ENCODE data around the gene PIGB.
"Not testable (repeated sequence)": the region's sequence is repeated elsewhere in the genome, so short reads cannot be mapped to it uniquely, and the experiment has no call there.

Gene PIGB

DNA sequence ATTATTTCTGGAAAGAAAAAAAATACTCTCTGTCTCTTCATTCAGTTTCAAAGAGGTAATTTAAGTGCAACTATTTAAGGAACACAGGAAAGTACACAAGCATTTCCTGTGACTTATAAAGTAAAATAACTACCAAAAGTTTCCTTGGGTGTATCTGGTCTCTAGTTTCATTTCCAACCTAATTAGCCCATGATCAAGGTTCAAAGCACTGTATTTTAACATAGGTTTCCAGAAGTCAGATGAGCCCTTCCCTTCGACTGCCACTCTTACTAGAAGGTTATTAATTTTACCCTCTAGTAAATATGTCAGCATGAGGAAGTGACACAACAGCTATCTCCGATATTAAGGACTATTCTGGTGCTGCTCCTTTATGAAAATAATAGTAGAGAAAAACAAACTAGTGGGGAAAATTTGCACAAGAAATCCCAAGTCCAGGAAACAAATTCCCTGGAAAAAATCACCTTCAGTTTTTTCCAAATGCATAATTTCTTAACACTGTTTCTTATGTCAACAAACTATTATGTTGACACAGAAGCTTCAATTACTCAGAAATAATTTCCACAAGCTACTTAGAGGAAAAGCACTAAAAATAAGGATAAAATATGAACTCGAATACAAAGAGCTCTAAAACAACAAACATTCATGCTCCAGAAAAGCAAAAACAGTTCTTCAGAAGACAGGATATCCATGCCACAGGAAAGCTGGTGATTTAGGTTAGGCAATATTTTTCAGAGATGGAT lies 53.8 kb downstream of the PIGB start:
- Histone ChIP-seq H3K9ac (ENCODE audit: low read depth in 1 of 2, low read length in 2 of 2) (no peak overlapping the region), H3K4me3 (ENCODE audit: low read depth in 1 of 2, low read length in 2 of 2) (no peak overlapping the region), H3K4me1 (ENCODE audit: control insufficient read depth in 1 of 2, insufficient read depth in 2 of 2, low read length in 2 of 2) (peaks cover 0 to 5% of the 10 kb centered on the region in 2 donors), H3K27me3 (ENCODE audit: control insufficient read depth in 1 of 2, insufficient read depth in 2 of 2, low read length in 2 of 2) (no peaks in the 10 kb centered on the region), H3K27ac (ENCODE audit: low read depth, low read length) (no peak overlapping the region), H3K36me3 (ENCODE audit: control insufficient read depth in 1 of 2, insufficient read depth in 2 of 2, low read length in 2 of 2) (peaks cover 6 to 18% of the 10 kb centered on the region in 2 donors), H3K9me3 (ENCODE audit: control insufficient read depth in 1 of 2, low read length in 2 of 2) (no peaks in the 10 kb centered on the region)

DNA sequence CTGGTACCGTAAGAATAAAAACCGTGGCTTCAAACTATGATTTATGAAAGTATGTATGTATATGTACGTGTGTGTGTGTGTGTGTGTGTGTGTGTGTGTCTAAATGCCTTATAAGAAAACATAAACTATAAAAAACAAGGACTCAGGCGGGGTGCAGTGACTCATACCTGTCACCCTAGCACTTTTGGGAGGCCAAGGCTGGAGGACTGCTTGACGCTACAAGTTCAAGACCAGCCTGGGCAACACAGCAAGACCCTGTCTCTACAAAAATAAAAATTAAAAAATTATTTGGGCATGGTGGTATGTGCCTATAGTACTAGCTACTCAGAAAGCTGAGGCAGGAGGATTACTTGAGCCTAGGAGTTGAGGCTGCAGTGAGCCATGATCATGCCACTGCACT lies 60.1 kb downstream of the PIGB start:
- no peaks in the 10 kb centered on the region for H3K9me3 ChIP-seq (ENCODE audit: control insufficient read depth in 1 of 2, low read length in 2 of 2)
- no peak overlapping the region for H3K9ac ChIP-seq (ENCODE audit: low read depth in 1 of 2, low read length in 2 of 2)
- no peak overlapping the region for H3K27ac ChIP-seq (ENCODE audit: low read depth, low read length)
- no peak overlapping the region for H3K4me3 ChIP-seq (ENCODE audit: low read depth in 1 of 2, low read length in 2 of 2)
- no peaks in the 10 kb centered on the region for H3K4me1 ChIP-seq (ENCODE audit: control insufficient read depth in 1 of 2, insufficient read depth in 2 of 2, low read length in 2 of 2)
- H3K27me3 ChIP-seq (ENCODE audit: control insufficient read depth in 1 of 2, insufficient read depth in 2 of 2, low read length in 2 of 2), result no peaks in the 10 kb centered on the region
- H3K36me3 ChIP-seq (ENCODE audit: control insufficient read depth in 1 of 2, insufficient read depth in 2 of 2, low read length in 2 of 2), result peaks cover 10 to 11% of the 10 kb centered on the region in 2 donors

DNA sequence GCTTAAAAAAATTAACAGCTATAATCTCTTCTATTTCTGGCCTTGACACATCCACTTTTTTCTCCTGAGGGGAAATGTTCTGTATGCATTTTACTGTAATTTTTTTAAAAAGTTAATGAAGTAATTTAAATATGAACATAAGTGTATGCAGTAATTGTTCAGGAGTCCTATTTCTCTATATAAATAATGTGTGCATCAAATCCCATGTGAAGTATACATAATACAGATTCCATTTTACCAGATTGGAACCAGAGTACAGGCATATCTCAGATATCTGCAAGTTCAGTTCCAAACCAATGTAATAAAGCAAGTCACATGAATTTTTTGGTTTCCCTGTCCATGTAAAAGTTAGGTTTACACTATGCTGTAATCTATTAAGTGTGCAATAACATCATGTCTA lies 62.6 kb downstream of the PIGB start:
- H3K9me3 ChIP-seq (ENCODE audit: control insufficient read depth in 1 of 2, low read length in 2 of 2), result no peaks in the 10 kb centered on the region
- H3K9ac ChIP-seq (ENCODE audit: low read depth in 1 of 2, low read length in 2 of 2), result no peak overlapping the region
- no peaks in the 10 kb centered on the region for H3K27me3 ChIP-seq (ENCODE audit: control insufficient read depth in 1 of 2, insufficient read depth in 2 of 2, low read length in 2 of 2)
- H3K4me3 ChIP-seq (ENCODE audit: low read depth in 1 of 2, low read length in 2 of 2), result no peak overlapping the region
- H3K27ac ChIP-seq (ENCODE audit: low read depth, low read length), result no peak overlapping the region
- H3K4me1 ChIP-seq (ENCODE audit: control insufficient read depth in 1 of 2, insufficient read depth in 2 of 2, low read length in 2 of 2), result no peaks in the 10 kb centered on the region
- H3K36me3 ChIP-seq (ENCODE audit: control insufficient read depth in 1 of 2, insufficient read depth in 2 of 2, low read length in 2 of 2), result peaks cover 5 to 7% of the 10 kb centered on the region in 2 donors

DNA sequence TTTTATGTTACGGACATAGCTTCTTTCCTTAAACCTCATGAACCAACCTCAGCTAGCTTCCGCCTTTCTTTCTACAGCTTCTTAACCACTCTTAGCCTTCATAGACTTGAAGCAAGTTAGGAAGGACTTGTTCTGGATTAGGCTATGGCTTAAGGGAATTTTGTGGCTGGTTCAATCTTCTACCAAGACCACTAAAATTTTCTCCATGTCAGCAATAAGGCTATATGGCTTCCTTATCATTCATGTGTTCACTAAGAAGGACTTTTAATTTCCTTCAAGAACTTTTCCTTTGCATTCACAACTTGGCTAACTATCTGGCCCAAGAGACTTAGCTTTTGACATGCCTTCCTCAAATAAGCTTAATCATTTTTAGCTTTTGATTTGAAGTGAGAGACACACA lies 64.7 kb downstream of the PIGB start:
- Histone ChIP-seq H3K27ac (ENCODE audit: low read depth, low read length) (no peak overlapping the region), H3K4me3 (ENCODE audit: low read depth in 1 of 2, low read length in 2 of 2) (no peak overlapping the region), H3K9ac (ENCODE audit: low read depth in 1 of 2, low read length in 2 of 2) (no peak overlapping the region), H3K9me3 (ENCODE audit: control insufficient read depth in 1 of 2, low read length in 2 of 2) (no peaks in the 10 kb centered on the region), H3K36me3 (ENCODE audit: control insufficient read depth in 1 of 2, insufficient read depth in 2 of 2, low read length in 2 of 2) (peaks cover 8 to 12% of the 10 kb centered on the region in 2 donors), H3K27me3 (ENCODE audit: control insufficient read depth in 1 of 2, insufficient read depth in 2 of 2, low read length in 2 of 2) (no peaks in the 10 kb centered on the region), H3K4me1 (ENCODE audit: control insufficient read depth in 1 of 2, insufficient read depth in 2 of 2, low read length in 2 of 2) (no peaks in the 10 kb centered on the region)

DNA sequence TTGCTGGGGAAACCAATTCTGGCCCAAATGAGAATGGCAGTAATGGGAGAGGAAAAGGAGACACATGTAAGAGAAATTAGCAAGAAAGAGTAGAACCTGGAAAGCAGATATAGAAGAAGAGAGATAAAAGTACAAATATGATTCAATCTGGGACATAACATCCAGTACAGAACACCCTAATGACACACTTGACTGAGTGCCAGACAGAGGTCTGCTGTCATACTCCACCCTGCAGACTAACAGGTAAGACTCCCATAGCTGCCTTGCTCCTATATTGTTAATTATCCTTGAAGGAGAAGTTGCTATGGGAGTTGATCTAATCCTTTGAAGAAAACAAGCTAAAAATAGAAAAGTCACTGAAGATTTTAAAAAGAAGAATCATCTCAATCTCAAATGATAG lies 68.0 kb downstream of the PIGB start:
- Histone ChIP-seq H3K9me3 (ENCODE audit: control insufficient read depth in 1 of 2, low read length in 2 of 2) (no peaks in the 10 kb centered on the region), H3K4me3 (ENCODE audit: low read depth in 1 of 2, low read length in 2 of 2) (no peak overlapping the region), H3K9ac (ENCODE audit: low read depth in 1 of 2, low read length in 2 of 2) (no peak overlapping the region), H3K27ac (ENCODE audit: low read depth, low read length) (no peak overlapping the region), H3K4me1 (ENCODE audit: control insufficient read depth in 1 of 2, insufficient read depth in 2 of 2, low read length in 2 of 2) (no peaks in the 10 kb centered on the region), H3K36me3 (ENCODE audit: control insufficient read depth in 1 of 2, insufficient read depth in 2 of 2, low read length in 2 of 2) (peaks cover 8% of the 10 kb centered on the region in 2 donors), H3K27me3 (ENCODE audit: control insufficient read depth in 1 of 2, insufficient read depth in 2 of 2, low read length in 2 of 2) (no peaks in the 10 kb centered on the region)

DNA sequence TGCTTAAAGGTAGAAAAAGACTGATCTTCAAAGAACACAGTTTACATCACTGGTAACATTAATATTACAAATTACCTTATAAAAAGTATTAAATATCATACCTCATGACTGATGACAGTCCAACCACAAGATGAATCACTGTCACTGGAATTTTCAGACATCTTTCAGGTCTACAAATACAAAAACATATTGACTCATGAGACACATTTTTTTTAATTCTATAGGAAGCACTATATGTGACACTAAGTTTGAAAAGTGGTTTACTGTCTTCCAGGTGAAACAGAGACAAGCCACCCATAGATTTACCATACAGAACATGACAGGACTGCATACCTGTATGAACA lies 70.2 kb downstream of the PIGB start:
- no peak overlapping the region for H3K9ac ChIP-seq (ENCODE audit: low read depth in 1 of 2, low read length in 2 of 2)
- H3K36me3 ChIP-seq (ENCODE audit: control insufficient read depth in 1 of 2, insufficient read depth in 2 of 2, low read length in 2 of 2), result peaks cover 4 to 5% of the 10 kb centered on the region in 2 donors
- no peak overlapping the region for H3K27ac ChIP-seq (ENCODE audit: low read depth, low read length)
- H3K4me1 ChIP-seq (ENCODE audit: control insufficient read depth in 1 of 2, insufficient read depth in 2 of 2, low read length in 2 of 2), result no peaks in the 10 kb centered on the region
- H3K27me3 ChIP-seq (ENCODE audit: control insufficient read depth in 1 of 2, insufficient read depth in 2 of 2, low read length in 2 of 2), result no peaks in the 10 kb centered on the region
- no peak overlapping the region for H3K4me3 ChIP-seq (ENCODE audit: low read depth in 1 of 2, low read length in 2 of 2)
- no peaks in the 10 kb centered on the region for H3K9me3 ChIP-seq (ENCODE audit: control insufficient read depth in 1 of 2, low read length in 2 of 2)

DNA sequence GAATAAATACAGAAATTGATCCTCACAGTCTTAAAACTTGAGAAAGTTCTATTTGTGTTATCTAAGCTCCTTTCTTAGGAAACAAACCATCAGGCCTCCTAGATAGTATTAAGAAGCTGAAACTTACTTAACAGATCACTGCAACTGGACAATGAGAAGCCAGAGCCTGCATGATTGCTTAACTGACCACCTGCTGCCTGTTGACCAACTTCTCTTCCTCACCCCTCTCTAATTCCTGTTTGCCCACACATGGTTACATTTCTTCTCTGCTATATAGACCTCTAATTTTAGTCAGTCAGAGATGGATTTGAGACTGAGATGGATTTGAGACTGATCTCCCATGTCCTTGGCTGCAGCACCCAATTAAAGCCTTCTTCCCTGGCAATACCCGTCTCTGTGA lies 75.7 kb downstream of the PIGB start:
- no peak overlapping the region for H3K9ac ChIP-seq (ENCODE audit: low read depth in 1 of 2, low read length in 2 of 2)
- H3K36me3 ChIP-seq (ENCODE audit: control insufficient read depth in 1 of 2, insufficient read depth in 2 of 2, low read length in 2 of 2), result no peaks in the 10 kb centered on the region
- no peak overlapping the region for H3K27ac ChIP-seq (ENCODE audit: low read depth, low read length)
- no peaks in the 10 kb centered on the region for H3K4me1 ChIP-seq (ENCODE audit: control insufficient read depth in 1 of 2, insufficient read depth in 2 of 2, low read length in 2 of 2)
- no peaks in the 10 kb centered on the region for H3K27me3 ChIP-seq (ENCODE audit: control insufficient read depth in 1 of 2, insufficient read depth in 2 of 2, low read length in 2 of 2)
- peaks cover 0 to 4% of the 10 kb centered on the region in 2 donors for H3K9me3 ChIP-seq (ENCODE audit: control insufficient read depth in 1 of 2, low read length in 2 of 2)
- H3K4me3 ChIP-seq (ENCODE audit: low read depth in 1 of 2, low read length in 2 of 2), result no peak overlapping the region

DNA sequence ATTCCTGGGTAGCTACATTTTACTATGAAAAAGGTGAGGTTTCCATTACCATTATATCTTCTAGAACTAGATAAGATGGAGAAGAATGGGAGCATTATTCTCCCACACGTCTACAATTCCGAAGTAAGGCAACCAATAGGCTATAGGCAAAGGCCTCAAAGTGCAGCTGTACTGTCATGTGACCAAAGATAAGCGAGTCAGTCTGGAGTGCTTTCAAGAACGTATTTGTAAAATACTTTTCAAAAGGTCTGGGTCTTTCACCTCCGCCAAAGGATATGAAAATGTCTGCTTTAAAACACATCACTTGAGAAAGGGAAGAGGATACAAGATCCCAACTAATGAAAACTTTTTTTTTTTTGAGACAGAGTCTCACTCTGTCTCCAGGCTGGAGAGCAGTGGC lies 79.2 kb downstream of the PIGB start:
- Histone ChIP-seq H3K27ac (ENCODE audit: low read depth, low read length) (no peak overlapping the region), H3K4me1 (ENCODE audit: control insufficient read depth in 1 of 2, insufficient read depth in 2 of 2, low read length in 2 of 2) (peaks cover under 1 to 12% of the 10 kb centered on the region in 2 donors), H3K4me3 (ENCODE audit: low read depth in 1 of 2, low read length in 2 of 2) (no peak overlapping the region)

DNA sequence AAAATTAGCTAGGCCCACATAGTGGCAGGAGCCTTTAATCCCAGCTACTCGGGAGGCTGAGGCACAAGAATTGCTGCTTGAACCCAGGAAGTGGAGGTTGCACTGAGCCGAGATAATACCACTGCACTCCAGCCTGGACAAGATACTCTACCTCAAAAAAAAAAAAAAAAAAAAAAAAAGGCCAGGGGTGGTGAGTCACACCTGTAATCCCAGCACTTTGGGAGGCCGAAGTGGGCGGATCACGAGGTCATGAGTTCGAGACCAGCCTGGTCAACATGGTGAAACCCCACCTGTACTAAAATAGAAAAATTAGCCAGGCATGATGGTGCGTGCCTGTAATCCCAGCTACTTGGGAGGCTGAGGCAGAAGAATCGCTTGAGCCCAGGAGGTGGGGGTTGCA lies 81.0 kb downstream of the PIGB start:
- not testable (repeated sequence) for H3K9me3 ChIP-seq (ENCODE audit: control insufficient read depth in 1 of 2, low read length in 2 of 2); H3K27ac ChIP-seq (ENCODE audit: low read depth, low read length)

More for the DNA sequence above, 79.2 kb downstream of the PIGB start:
- no peaks in the 10 kb centered on the region for H3K36me3 ChIP-seq (ENCODE audit: control insufficient read depth in 1 of 2, insufficient read depth in 2 of 2, low read length in 2 of 2)
- no peaks in the 10 kb centered on the region for H3K27me3 ChIP-seq (ENCODE audit: control insufficient read depth in 1 of 2, insufficient read depth in 2 of 2, low read length in 2 of 2)
- H3K9me3 ChIP-seq (ENCODE audit: control insufficient read depth in 1 of 2, low read length in 2 of 2), result peaks cover 0 to 4% of the 10 kb centered on the region in 2 donors
- H3K9ac ChIP-seq (ENCODE audit: low read depth in 1 of 2, low read length in 2 of 2), result no peak overlapping the region

DNA sequence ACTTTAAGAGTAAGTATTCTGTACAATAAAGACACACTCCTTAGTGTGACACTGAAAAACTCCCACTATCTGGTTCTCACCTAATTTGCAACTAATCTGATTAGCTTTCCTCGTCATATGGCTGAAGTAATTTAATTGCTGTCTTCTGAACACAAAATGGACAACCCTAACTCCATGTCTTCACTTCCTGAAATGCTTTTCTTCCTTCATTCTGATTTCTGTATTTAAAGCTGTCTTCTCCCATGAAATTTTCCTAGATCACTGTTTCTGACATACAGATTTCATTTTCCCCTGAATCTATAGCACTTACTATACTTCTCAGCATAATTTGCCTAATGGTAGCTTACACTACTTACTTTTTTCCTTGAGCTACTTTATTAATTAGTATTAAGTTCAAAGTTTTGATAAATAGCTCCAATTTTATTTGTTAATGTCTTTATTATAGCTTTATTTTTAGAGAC lies 82.8 kb downstream of the PIGB start:
- no peak overlapping the region for H3K27ac ChIP-seq (ENCODE audit: low read depth, low read length)
- no peaks in the 10 kb centered on the region for H3K36me3 ChIP-seq (ENCODE audit: control insufficient read depth in 1 of 2, insufficient read depth in 2 of 2, low read length in 2 of 2)
- H3K27me3 ChIP-seq (ENCODE audit: control insufficient read depth in 1 of 2, insufficient read depth in 2 of 2, low read length in 2 of 2), result no peaks in the 10 kb centered on the region
- H3K9me3 ChIP-seq (ENCODE audit: control insufficient read depth in 1 of 2, low read length in 2 of 2), result no peaks in the 10 kb centered on the region
- H3K9ac ChIP-seq (ENCODE audit: low read depth in 1 of 2, low read length in 2 of 2), result no peak overlapping the region
- H3K4me1 ChIP-seq (ENCODE audit: control insufficient read depth in 1 of 2, insufficient read depth in 2 of 2, low read length in 2 of 2), result peaks cover 10 to 25% of the 10 kb centered on the region in 2 donors
- no peak overlapping the region for H3K4me3 ChIP-seq (ENCODE audit: low read depth in 1 of 2, low read length in 2 of 2)

More for the DNA sequence above, 81.0 kb downstream of the PIGB start:
- H3K27me3 ChIP-seq (ENCODE audit: control insufficient read depth in 1 of 2, insufficient read depth in 2 of 2, low read length in 2 of 2); H3K9ac ChIP-seq (ENCODE audit: low read depth in 1 of 2, low read length in 2 of 2); H3K4me3 ChIP-seq (ENCODE audit: low read depth in 1 of 2, low read length in 2 of 2); H3K36me3 ChIP-seq (ENCODE audit: control insufficient read depth in 1 of 2, insufficient read depth in 2 of 2, low read length in 2 of 2): not testable (repeated sequence)
- peaks cover 10 to 25% of the 10 kb centered on the region in 2 donors for H3K4me1 ChIP-seq (ENCODE audit: control insufficient read depth in 1 of 2, insufficient read depth in 2 of 2, low read length in 2 of 2)
